Stimulated activated CD8-positive, alpha-beta memory T cell treated with anti-CD3 and anti-CD28 coated beads, Interleukin-12 subunit alpha, Interleukin-12 subunit beta, amount 100 ng/mL, for 24 hours (primary cell): ENCODE measurements around the gene PKN3.
"Not testable (repeated sequence)": the region's sequence is repeated elsewhere in the genome, so short reads cannot be mapped to it uniquely, and the experiment has no call there.

Experiments
- DNase-seq: peaks from one replicate; pipeline ENCODE4 v3.0.0-alpha.2; 2020; ENCODE audit errors: extremely low read depth

PKN3 gene

DNA sequence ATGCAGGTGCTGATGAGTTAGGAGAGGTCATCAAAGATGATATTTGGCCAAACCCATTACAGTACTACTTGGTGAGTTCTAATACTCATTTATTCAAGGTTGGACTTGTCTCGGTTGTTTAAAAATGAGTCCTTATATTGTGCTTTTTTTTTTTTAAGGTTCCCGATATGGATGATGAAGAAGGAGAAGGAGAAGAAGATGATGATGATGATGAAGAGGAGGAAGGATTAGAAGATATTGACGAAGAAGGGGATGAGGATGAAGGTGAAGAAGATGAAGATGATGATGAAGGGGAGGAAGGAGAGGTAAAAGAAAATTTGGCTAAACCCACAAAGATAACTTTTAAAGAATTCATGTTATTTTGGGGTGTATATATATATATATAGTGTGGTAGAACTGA lies 8.6 kb upstream of the PKN3 start:
- not testable (repeated sequence) for DNase-seq

GRCh38 chr9:128694344-128694743 lies 8.0 kb upstream of the PKN3 start:
- DNase-seq = no peak

GRCh38 chr9:128696923-128697707 lies 5.2 kb upstream of the PKN3 start:
- DNase-seq = no peak

- not testable (repeated sequence) for DNase-seq
Observed at GRCh38 chr9:128699096-128699795, 3.1 kb upstream of the PKN3 start.

GRCh38 chr9:128701227-128701854 lies 962 bp upstream of the PKN3 start:
- DNase-seq = no peak

GRCh38 chr9:128702949-128703615 lies 779 bp downstream of the PKN3 start:
- no peak for DNase-seq

DNA sequence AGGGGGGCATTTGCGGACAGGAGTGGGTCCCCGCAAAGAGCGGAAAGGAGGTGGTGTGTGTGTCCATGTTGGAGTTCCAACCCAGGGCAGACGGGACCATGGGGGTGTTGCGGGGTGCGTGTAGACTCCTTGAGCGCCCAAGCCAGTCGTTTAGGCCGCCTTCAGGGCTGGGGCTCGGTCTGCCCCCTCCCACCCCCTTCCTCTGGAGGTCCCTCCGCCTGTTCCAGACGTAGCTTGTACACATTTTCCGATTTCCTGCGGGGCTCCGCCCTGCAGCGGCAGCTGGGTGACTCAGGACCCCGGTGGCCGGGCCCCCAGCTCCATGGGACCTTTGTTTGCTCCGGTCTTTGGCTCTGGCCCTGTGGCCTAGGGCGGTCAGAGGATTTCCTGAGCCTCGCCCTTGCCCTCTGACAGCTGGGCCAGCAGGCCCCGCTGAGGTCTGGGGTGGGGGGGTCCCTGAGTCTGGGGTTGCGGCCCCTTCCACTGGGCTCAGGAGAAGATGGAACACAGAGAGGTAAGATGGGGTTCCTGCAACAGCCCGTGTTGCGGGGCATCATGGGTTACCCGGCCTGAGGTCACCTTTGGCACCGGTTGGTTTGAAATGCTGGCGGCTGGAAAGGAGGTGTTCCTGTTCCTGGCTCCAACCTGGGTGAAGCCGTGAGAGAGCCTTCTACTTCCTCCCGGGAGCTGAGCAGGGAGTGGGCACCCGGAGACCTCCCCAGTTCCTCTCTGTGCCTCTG lies 1.5 kb downstream of the PKN3 start:
- no peak for DNase-seq

DNA sequence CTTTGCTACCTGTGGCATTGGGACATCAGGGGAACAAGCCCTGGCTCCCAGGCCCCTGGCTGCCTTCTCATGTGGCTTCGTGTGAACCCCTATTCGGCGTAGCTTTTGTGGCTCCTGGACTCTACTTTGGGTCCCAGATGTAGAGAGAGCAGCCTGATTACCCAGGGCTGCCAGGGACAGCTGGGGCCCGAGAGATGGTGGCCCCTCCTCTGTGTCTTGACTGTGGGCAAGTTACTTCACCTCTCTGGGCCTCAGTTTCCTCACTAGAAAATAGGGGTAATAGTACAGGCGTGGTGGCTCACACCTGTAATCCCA lies 2.0 kb downstream of the PKN3 start:
- DNase-seq = no peak

DNA sequence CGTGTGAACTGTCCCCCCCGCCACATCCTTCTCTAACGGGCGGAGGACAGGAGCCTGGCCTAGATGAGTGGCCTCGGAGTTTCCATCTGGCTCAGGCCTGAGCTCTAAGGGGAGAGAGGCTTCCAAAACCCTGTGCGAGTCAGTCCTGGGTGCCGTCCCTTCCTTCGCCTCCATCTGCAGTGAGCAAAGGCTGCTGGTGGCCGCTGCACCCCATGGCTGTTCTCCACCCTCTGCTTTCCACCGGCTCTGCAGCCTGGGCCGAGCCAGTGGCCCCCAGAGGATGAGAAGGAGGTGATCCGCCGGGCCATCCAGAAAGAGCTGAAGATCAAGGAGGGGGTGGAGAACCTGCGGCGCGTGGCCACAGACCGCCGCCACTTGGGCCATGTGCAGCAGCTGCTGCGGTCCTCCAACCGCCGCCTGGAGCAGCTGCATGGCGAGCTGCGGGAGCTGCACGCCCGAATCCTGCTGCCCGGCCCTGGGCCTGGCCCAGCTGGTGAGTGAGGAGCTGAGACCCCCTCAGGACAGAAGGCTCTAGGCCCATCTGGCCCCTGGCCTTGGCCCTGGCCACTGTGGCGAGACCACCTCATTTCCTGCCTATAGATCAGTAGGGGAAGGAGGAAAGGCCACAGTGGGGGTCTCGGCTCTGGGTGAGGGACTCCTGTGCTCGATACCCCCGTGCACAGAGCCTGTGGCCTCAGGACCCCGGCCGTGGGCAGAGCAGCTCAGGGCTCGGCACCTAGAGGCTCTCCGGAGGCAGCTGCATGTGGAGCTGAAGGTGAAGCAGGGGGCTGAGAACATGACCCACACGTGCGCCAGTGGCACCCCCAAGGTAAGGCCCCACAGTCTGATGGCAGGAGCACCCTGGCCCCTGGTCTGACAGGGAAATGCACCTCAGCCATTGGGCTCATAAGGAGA lies 3.0 kb downstream of the PKN3 start:
- DNase-seq = no peak

DNA sequence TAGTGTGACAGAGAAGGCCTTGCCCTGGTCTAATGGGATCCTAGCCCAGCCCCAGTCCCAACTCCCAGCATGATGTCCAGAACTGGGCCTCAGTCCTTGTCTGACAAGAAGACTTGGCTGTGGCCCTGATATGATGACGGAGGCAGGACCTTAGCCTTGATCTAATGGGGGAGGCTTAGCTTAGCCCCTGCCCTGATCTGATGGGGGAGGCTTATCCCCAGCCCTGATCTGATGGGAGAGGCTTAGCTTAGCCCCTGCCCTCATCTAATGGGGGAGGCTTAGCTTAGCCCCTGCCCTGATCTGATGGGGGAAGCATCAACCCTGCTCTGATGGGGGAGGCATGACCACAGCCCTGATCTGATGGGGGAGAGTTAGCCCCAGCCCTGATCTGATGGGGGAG lies 3.7 kb downstream of the PKN3 start:
- DNase-seq = no peak

GRCh38 chr9:128706671-128707381 lies 4.5 kb downstream of the PKN3 start:
- no peak for DNase-seq

GRCh38 chr9:128707446-128707845 lies 5.1 kb downstream of the PKN3 start:
- DNase-seq = no peak

- no peak for DNase-seq
Observed at GRCh38 chr9:128712451-128713410, 10.4 kb downstream of the PKN3 start.

- DNase-seq = no peak
Observed at GRCh38 chr9:128713411-128713780, 11.1 kb downstream of the PKN3 start.

GRCh38 chr9:128713941-128714573 lies 11.8 kb downstream of the PKN3 start:
- no peak for DNase-seq

- no peak for DNase-seq
Observed at GRCh38 chr9:128714586-128715435, 12.5 kb downstream of the PKN3 start.

GRCh38 chr9:128715436-128715750 lies 13.1 kb downstream of the PKN3 start:
- DNase-seq = no peak
